Tibial nerve (tissue), 4 donors: Measurements from ENCODE around the gene PEDS1.

Experiments
- CTCF ChIP-seq, 5 experiments: fragments of 200-600 bp in 3 of 5; fragments of 450-650 bp in 2 of 5; sonication (generic) in 3 of 5; IDR thresholded peaks; one replicate each; pipeline ENCODE4 v1.5.1; 2016 to 2019; ENCODE audit warnings: antibody characterized with exemption in 5 of 5, mild to moderate bottlenecking in 3 of 5, moderate library complexity in 2 of 5
- EP300 ChIP-seq, 2 donors: sonication (generic); formaldehyde crosslinking; IDR thresholded peaks; one replicate each; pipeline ENCODE4 v1.6.1; 2017; ENCODE audit warnings: antibody characterized with exemption in 2 of 2, mild to moderate bottlenecking in 1 of 2

- TF ChIP-seq CTCF (IDR thresholded peaks at IDR 0.05) (no peak), EP300 (IDR thresholded peaks at IDR 0.05) (no peak)
Observed at GRCh38 chr20:50174456-50174855, 20.9 kb upstream of the PEDS1 start.
